B cell (primary cell): ENCODE results near the gene POLN. TPM values are rescaled to one million over a fixed set of nuclear protein-coding genes. Genes with fewer than 3 reads are reported as not detected.

Source experiments
- ATAC-seq: fragments of 200-7000 bp; cut with Tn5 transposase; one replicate; pipeline ENCODE4 v1.10.0; 2021; ENCODE audit warnings: low read depth, mild to moderate bottlenecking, moderate number of reproducible peaks, moderate library complexity
- CTCF ChIA-PET: fragments of 350-600 bp; sonication (Branson Sonifier 250); formaldehyde crosslinking; loops from one replicate; lab custom pipeline; 2021; ENCODE audit warnings: antibody characterized with exemption, inconsistent platforms; lab: Charles Lee
- POLR2A ChIA-PET: fragments of 350-600 bp; sonication (Branson Sonifier 250); formaldehyde crosslinking; loops from one replicate; lab custom pipeline; 2021; ENCODE audit warnings: antibody characterized with exemption; lab: Charles Lee
- DNase-seq: peaks from one replicate; pipeline ENCODE4 v3.0.0; 2013
- H2AFZ ChIP-seq: 2 replicates; pipeline ENCODE4 v1.6.1; 2012; ENCODE audit warnings: mild to moderate bottlenecking, low read depth, low read length; ENCODE audit not compliant: insufficient read depth, poor library complexity, severe bottlenecking
- H3K27ac ChIP-seq, 2 donors: 1 replicate in 1 of 2; 2 replicates in 1 of 2; pipeline ENCODE4 v1.5.1; 2012 to 2013; ENCODE audit warnings: low read length in 2 of 2, mild to moderate bottlenecking in 2 of 2, moderate library complexity in 1 of 2
- H3K27me3 ChIP-seq, 4 experiments: fragments of 200-600 bp in 1 of 4; sonication (generic) in 1 of 4; replicated peaks in 1 of 4; 1 replicate in 2 of 4; 2 replicates in 2 of 4; pipeline versions ENCODE4 v1.6.1 to v1.7.0; 2013 to 2016; ENCODE audit warnings: low read length in 3 of 4, mild to moderate bottlenecking in 2 of 4, mixed read lengths in 1 of 4, moderate library complexity in 1 of 4; ENCODE audit not compliant: insufficient read depth in 4 of 4, control insufficient read depth in 3 of 4; ENCODE audit errors: control extremely low read depth in 1 of 4
- H3K36me3 ChIP-seq, 2 experiments: replicated peaks in 1 of 2; 1 replicate in 1 of 2; 2 replicates in 1 of 2; pipeline versions ENCODE4 v1.6.1 to v1.7.1; 2013; ENCODE audit warnings: low read length in 1 of 2; ENCODE audit not compliant: insufficient read depth in 2 of 2, control insufficient read depth in 1 of 2; ENCODE audit errors: control extremely low read depth in 1 of 2, extremely low read depth in 1 of 2
- H3K4me1 ChIP-seq, 2 donors: fragments of 200-600 bp in 1 of 2; sonication (generic) in 1 of 2; 1 replicate in 1 of 2; 2 replicates in 1 of 2; pipeline versions ENCODE4 v1.5.1 to v1.6.1; 2013 to 2017; ENCODE audit warnings: low read length in 2 of 2; ENCODE audit not compliant: control insufficient read depth in 2 of 2, insufficient read depth in 2 of 2
- H3K4me2 ChIP-seq: replicated peaks from 2 replicates; pipeline ENCODE3; 2012; ENCODE audit warnings: mild to moderate bottlenecking, low read depth, low read length; ENCODE audit not compliant: poor library complexity, severe bottlenecking
- H3K4me3 ChIP-seq, 5 experiments: fragments of 200-600 bp in 1 of 5; sonication (generic) in 1 of 5; 1 replicate in 3 of 5; 2 replicates in 2 of 5; pipeline versions ENCODE4 v1.5.1 to v1.7.0; 2011 to 2016; ENCODE audit warnings: low read length in 4 of 5, mild to moderate bottlenecking in 4 of 5, low read depth in 2 of 5, control low read depth in 1 of 5, moderate library complexity in 1 of 5; ENCODE audit not compliant: insufficient read depth in 1 of 5; ENCODE audit errors: control extremely low read depth in 1 of 5, extremely low read depth in 1 of 5
- H3K79me2 ChIP-seq: fragments of 200-600 bp; sonication (generic); one replicate; pipeline ENCODE4 v1.6.0; 2016; ENCODE audit warnings: low read length; ENCODE audit not compliant: control insufficient read depth, insufficient read depth
- H3K9ac ChIP-seq: fragments of 200-600 bp; sonication (generic); 2 replicates; pipeline ENCODE4 v1.6.1; 2017; ENCODE audit warnings: mild to moderate bottlenecking, low read length, moderate library complexity
- H3K9me3 ChIP-seq, 3 donors: one replicate each; pipeline versions ENCODE4 v1.6.1 to v1.7.1; 2013; ENCODE audit warnings: low read length in 2 of 3; ENCODE audit not compliant: control insufficient read depth in 2 of 3, insufficient read depth in 1 of 3; ENCODE audit errors: control extremely low read depth in 1 of 3
- H4K20me1 ChIP-seq: 2 replicates; pipeline ENCODE4 v1.6.0; 2012; ENCODE audit warnings: mild to moderate bottlenecking, low read length; ENCODE audit not compliant: insufficient read depth, control insufficient read depth, poor library complexity, severe bottlenecking
- H3K27ac Mint-ChIP-seq: one replicate; pipeline ENCODE4 v1.8.0; 2021; ENCODE audit warnings: mixed read lengths
- H3K27me3 Mint-ChIP-seq: one replicate; pipeline ENCODE4 v1.8.0; 2021; ENCODE audit warnings: mixed read lengths
- H3K4me1 Mint-ChIP-seq: one replicate; pipeline ENCODE4 v1.8.0; 2021; ENCODE audit warnings: mixed read lengths
- H3K4me3 Mint-ChIP-seq: one replicate; pipeline ENCODE4 v1.8.0; 2021; ENCODE audit warnings: mixed read lengths
- H3K9me3 Mint-ChIP-seq: one replicate; pipeline ENCODE4 v1.8.0; 2022; ENCODE audit warnings: mixed read lengths; ENCODE audit not compliant: insufficient read depth
- CTCF ChIP-seq: fragments of 200-600 bp; IDR thresholded peaks from one replicate; pipeline ENCODE4 v1.8.0; 2022; ENCODE audit warnings: antibody characterized with exemption, mild to moderate bottlenecking
- EZH2 ChIP-seq: IDR thresholded peaks from 2 replicates; pipeline ENCODE4 v1.6.1; 2012; ENCODE audit warnings: borderline replicate concordance, low read depth, mild to moderate bottlenecking, moderate library complexity, low read length; ENCODE audit not compliant: insufficient read depth, poor library complexity, severe bottlenecking
- WGBS: methylation state at CpG from one replicate; pipeline ENCODE4 v1.1.5; 2013; ENCODE audit warnings: missing lambda C conversion rate; ENCODE audit not compliant: insufficient coverage; 5-methylcytosine and 5-hydroxymethylcytosine counted together
- intact Hi-C: fragments of 100-400 bp; cut with micrococcal nuclease; formaldehyde crosslinking; loops from one replicate; pipeline ENCODE4 v1.10.0; 2022
- polyA plus RNA-seq: library from polyadenylated mRNA; depleted of rRNA; stranded (reverse); fragments of >200 nt; gene quantifications from 2 replicates; pipeline ENCODE4 v1.2.3, GENCODE V29; 2012
- total RNA-seq, 2 donors: library from RNA; stranded (reverse); fragments of 120-200 nt in 1 of 2; gene quantifications; 1 replicate in 1 of 2; 2 replicates in 1 of 2; pipeline versions ENCODE4 v1.2.3 to v1.2.4, GENCODE V29; 2013 to 2022

Gene POLN
- total and polyA plus RNA-seq, 2 donors (not counting 1 experiment from before 2014, with no cell fraction given) = 0.73 to 1.5 TPM

- Mint-ChIP-seq H3K9me3 (no peaks in the 10 kb centered on the region), H3K4me3 (no peak overlapping the region), H3K27me3 (no peaks in the 10 kb centered on the region), H3K4me1 (peaks cover 4% of the 10 kb centered on the region), H3K27ac (no peak overlapping the region)
- Histone ChIP-seq H3K4me3 (no peak overlapping the region), H3K9me3 (no peaks in the 10 kb centered on the region), H3K4me2 (no peak overlapping the region), H3K27me3 (no peaks in the 10 kb centered on the region), H3K4me1 (peaks cover 0 to 5% of the 10 kb centered on the region in 2 donors), H3K36me3 (peaks cover 0 to 7% of the 10 kb centered on the region in 2 experiments), H4K20me1 (no peaks in the 10 kb centered on the region), H3K9ac (no peak overlapping the region), H2AFZ (no peak overlapping the region), H3K79me2 (no peaks in the 10 kb centered on the region), H3K27ac (no peak overlapping the region)
- DNase-seq (no peak), ATAC-seq (no peak)
- no peak for TF ChIP-seq CTCF
- ChIA-PET CTCF (interaction anchor here (1.9 to 4.9 kb wide), 5 partner anchors 21 to 294 kb away, joined by 6 to 54 read pairs (median 43); partner anchors contain the start of genes HAUS3 and POLN), POLR2A (interaction anchor here (0.6 kb wide), 1 partner anchor 381 kb away, joined by 3 read pairs; no protein-coding TSS in a partner anchor)
- no CpG with 5 or more reads among the region's 1 CpG for WGBS
- intact Hi-C loops = no loop called here
Observed at GRCh38 chr4:2218436-2218835, 23.5 kb downstream of the POLN start.

- no peaks in the 10 kb centered on the region for H3K79me2 ChIP-seq
- ATAC-seq (no peak), DNase-seq (no peak)
- H3K4me2 ChIP-seq = no peak overlapping the region
- Mint-ChIP-seq H3K9me3 (no peaks in the 10 kb centered on the region), H3K4me3 (no peak overlapping the region), H3K27me3 (no peaks in the 10 kb centered on the region), H3K4me1 (peaks cover 4% of the 10 kb centered on the region), H3K27ac (no peak overlapping the region)
- ChIA-PET POLR2A (interaction anchor here (0.6 kb wide), 1 partner anchor 382 kb away, joined by 3 read pairs; no protein-coding TSS in a partner anchor), CTCF (interaction anchor here (2.0 to 4.9 kb wide), 4 partner anchors 22 to 244 kb away, joined by 13 to 54 read pairs (median 47); partner anchors contain the start of genes HAUS3 and POLN)
- H3K4me1 ChIP-seq = peaks cover 0 to 5% of the 10 kb centered on the region in 2 donors
- H3K9ac ChIP-seq = no peak overlapping the region
- no peaks in the 10 kb centered on the region for H4K20me1 ChIP-seq
- WGBS = 56% methylated on average over 1 of the region's 3 CpGs
- H3K27me3 ChIP-seq = no peaks in the 10 kb centered on the region
- peaks cover 0 to 2% of the 10 kb centered on the region in 2 experiments for H3K36me3 ChIP-seq
- H2AFZ ChIP-seq = no peak overlapping the region
- H3K4me3 ChIP-seq = no peak overlapping the region
- intact Hi-C loops = no loop called here
- H3K9me3 ChIP-seq = no peaks in the 10 kb centered on the region
- TF ChIP-seq CTCF (no peak), EZH2 (no peak)
- no peak overlapping the region for H3K27ac ChIP-seq
Observed at GRCh38 chr4:2217726-2218125, 24.2 kb downstream of the POLN start.
